Islet of Langerhans (tissue), 1 donor: ENCODE measurements around the gene ANXA8.

ENCODE experiments used
- FAIRE-seq: peaks from one replicate; lab custom pipeline; 2011; peaks lifted over from hg19 to GRCh38; lab: Jason Lieb, UNC

ANXA8 gene

GRCh38 chr10:47447209-47447608, 36.7 kb downstream of the ANXA8 start:
- FAIRE-seq = no peak

GRCh38 chr10:47445720-47446119, 38.2 kb downstream of the ANXA8 start:
- no peak for FAIRE-seq

DNA sequence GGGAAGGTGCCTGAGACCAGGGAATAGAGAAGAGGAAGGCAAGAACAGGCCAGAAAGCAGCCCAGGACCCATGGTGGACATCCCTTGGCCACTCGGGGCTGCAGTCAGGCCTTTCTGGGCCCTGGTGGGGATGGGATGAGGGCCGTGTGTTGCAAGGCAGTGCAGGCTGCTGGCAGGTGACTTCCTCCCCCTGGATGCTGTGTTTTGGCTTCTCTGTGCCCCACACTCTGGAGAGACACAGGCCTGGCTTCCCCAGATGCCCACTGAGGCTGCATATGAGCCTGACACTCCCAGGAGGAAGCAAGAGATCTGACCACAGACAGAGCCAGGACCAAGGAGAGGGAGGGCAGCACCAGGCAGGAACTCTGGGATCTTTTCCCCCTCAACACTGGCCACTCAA, 39.9 kb downstream of the ANXA8 start:
- FAIRE-seq = no peak

GRCh38 chr10:47443145-47443544, 40.8 kb downstream of the ANXA8 start:
- no peak for FAIRE-seq

DNA sequence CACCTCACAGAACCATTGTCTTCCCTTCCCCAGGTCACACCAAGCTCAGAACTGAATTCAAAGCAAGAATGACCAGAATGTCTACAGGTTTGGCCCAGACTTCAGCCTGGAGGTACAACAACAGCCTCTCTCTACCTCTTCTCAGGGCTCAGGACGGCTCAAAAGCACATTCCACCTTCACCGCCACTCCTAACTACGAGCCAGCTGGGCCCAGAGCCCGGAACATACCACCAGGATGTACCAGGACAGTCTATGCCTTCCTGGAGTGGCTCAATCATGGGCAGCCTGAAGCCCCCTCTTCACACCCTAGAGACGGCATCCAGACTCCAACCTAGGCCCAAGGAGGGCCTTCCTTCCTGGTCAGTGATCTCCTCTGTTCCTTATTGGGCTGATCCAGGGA, 41.6 kb downstream of the ANXA8 start:
- no peak for FAIRE-seq

DNA sequence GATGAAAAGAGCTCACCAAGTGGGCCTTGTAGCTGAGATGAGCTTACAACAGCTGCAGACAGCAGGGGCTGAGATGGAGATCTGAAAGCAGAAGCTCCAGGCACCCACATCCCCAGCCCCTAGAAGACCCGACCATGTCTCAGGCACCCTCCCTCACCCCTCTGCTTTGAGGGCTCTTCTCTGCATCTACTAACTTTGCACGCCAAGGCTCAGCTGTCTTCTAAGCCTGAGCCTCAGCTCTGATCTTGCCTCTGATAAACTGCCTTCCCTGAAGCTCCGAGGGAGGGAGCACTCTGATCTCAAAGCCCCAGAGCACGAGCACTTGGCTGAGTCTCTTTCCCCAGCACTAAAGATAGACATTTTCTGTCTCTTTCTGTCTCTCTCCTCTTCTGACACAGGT, 42.0 kb downstream of the ANXA8 start:
- FAIRE-seq = no peak

- FAIRE-seq = no peak
Observed at GRCh38 chr10:47440207-47440606, 43.7 kb downstream of the ANXA8 start.

DNA sequence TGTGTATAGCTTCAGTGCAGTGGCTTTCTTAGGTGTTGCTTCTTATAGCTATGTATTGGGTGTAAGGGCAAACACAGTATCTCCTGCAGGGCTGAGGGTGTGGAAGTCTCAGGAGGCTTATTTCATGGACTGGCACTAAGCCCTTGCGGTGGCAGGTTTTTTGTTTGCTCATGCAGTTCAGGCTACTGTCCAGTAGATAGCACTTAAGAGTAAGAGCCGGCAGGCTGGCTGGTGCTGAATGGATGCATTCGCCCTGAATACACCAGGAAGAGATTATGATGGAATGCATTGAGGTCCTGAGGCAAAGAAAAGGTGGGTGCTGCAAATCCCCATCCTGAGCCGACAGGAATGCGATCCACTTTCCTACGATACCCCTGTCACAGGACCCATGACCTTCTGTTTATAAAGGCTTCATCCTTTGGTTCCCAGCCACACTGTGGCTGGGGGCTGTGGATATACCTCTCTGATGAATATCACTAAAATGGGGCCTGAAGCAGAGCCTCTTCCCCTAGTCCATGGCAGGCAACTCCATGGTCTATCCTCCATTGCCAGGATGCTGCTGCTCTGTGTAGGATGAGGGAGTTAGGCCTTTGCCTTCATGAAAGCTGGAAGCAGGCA, 44.9 kb downstream of the ANXA8 start:
- FAIRE-seq = no peak

DNA sequence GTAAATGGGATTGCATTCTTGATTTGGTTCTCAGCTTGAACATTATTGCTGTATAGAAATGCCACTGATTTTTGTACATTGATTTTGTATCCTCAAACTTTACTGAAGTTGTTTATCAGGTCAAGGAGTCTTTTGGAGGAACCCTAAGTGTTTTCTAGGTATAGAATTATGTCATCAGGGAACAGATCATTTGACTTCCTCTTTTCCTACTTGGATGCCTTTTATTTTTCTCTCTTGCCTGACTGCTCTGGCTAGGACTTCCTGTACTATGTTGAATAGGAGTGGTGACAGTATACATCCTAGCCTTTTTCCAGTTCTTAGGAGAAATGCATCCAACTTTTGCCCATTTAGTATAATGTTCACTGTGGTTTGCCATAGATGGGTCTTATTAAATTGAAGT, 48.8 kb downstream of the ANXA8 start:
- no peak for FAIRE-seq

- FAIRE-seq = no peak
Observed at GRCh38 chr10:47425813-47426419, 58.0 kb downstream of the ANXA8 start.

DNA sequence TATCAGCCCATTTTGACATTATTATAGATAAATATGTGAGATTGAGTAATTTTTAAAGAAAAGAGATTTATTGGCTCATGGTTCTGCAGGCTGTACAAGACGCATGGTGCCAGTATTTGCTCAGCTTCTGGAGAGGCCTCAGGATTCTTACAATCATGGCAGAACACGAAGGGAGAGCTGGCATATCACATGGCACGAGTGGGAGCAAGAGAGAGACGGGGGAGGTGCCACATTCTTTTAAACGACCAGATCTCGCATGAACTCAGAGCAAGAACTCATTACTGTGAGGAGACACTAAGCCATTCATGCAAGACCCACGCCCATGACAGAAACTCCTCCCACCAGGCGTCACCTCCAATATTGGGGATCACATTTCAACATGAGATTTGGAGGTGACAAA, 59.7 kb downstream of the ANXA8 start:
- no peak for FAIRE-seq

DNA sequence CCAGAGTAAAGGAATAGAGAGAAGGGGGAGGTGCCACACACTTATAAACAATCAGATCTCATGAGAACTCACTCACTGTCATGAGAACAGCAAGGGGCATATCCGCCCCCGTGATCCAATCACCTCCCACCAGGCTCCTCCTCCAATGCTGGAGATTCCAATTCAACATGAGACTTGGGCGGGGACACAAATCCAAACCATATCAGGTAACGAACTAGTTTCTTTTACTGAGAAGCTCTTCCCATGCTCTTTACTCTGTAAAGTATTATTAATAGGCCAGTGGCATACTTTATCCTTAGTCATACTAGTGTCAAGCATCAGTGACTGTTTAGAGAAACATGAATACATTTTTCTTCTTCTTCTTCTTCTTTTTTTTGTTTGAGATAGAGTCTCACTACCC, 60.4 kb downstream of the ANXA8 start:
- no peak for FAIRE-seq

DNA sequence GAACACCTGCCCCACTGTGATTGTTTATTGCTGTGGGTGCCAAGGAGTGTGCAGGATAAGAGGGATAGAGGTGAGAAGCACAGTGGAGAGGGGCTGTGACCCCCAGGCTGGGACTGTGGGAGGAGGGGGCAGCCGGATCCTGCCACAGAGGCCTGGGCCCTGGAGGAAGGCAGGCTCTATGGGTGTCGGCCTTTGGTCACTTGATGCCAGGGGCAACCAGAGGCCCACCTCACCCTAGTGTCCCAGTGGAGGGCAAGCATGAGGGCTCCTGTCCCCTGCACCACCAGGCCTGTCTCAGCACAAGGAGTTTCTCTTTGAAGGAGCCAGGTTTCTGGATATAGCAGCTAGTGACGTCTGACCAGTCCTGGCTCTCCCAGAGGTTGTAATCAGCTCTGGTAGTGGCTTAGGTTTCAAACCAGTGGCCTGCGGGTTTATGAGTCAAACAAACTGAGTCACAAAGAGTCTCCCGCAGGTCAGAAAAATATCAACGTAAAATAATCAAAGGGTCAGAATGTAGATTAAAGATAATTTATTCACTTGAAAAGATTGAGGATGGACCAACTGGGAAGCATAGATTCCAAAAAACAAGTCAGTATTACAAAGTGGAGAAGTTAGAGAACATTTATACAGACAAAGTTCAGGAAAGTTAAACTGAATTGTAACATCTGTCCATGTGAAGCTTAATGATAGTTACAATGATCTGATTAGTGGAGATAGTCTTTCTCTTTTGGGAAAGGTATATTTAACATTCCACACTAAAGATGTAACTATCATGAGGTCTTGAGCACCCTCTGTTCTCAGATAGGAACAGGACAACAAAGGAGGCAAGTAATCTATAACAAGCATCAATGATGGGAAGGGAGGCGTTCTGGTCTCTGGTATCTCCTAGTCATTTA, 62.6 kb downstream of the ANXA8 start:
- no peak for FAIRE-seq

DNA sequence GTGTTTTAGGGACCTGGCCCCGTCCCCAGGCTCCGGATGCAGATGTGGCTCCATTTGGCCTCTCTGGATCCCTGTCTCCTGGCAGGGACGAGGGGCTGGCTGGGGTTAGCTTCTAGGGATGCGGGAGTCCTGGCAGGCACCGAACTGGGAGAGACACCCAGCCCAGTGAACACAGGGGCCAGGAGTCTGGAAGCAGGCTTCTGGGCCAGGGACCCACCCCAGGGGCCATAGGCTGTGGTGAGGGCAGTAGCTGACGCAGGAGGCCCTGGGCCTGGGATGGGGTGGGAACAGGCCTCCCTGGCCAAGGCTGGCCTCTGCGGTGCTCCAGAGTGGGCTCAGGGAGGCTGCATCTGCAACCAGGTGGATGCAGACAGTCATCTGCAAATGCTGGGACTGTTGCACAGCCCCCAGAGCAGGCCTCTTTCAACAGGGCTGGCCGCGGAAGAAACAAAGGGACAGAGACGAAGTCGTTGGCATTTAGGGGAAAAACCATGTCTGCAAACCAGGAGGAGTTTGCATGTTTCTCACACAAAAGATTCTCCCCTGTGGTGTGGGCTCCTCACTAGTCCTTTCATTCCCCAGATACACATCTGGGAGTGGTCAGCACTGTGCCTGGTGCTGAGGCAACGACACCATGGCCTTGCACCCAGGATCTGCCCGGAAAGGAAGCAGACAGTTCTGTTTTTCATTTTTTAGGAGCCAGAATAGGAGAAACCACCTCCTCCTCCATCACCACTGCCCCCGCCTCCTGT, 63.4 kb downstream of the ANXA8 start:
- FAIRE-seq = no peak

DNA sequence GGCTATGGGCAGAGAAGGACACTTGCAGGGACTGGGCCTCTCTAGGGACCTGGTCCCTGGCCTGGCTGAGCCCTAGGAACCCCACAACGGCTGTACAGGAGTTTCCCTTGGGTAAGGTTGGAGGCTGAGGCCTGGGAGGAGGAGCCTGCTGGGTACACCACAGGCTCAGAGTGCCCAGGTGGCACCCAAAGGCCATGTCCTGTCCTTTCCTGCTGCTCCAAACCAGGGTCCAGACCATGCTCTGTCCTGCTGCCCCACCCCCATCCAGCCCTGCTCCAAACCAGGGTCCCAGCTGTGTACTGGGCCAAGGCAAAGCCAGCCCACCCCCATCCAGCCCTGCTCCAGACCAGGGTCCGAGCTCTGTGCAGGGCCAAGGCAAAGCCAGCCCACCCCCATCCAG, 64.5 kb downstream of the ANXA8 start:
- FAIRE-seq = no peak

DNA sequence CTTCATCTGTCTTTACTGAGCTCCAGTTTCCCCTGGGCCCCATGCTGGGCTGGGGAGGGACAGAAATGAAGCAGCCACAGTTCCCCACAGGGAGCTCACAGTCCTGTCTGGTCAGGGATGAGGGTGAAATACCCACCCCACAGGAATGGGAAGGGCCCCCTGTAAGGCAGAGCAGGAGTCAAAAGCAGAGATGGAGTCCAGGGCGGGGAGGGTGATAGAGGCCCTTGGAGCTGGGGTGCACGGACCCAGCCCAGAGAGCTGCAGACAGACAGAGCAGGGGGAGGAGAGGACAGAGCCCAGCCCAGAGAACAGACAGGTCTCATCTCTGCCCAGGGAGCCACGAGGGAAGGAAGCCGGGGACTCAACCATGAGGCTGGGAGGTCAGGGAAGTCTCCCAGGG, 64.9 kb downstream of the ANXA8 start:
- FAIRE-seq = no peak

- no peak for FAIRE-seq
Observed at GRCh38 chr10:47418321-47418720, 65.6 kb downstream of the ANXA8 start.
